Fibroblast of mammary gland (primary cell): ENCODE results near the gene S100A16.
A peak's percentile ranks its signal among the peaks of the same experiment; 100 is the strongest.
"Not testable (repeated sequence)": the region's sequence is repeated elsewhere in the genome, so short reads cannot be mapped to it uniquely, and the experiment has no call there.

Source experiments
- DNase-seq: peaks from one replicate; pipeline ENCODE4 v3.0.0-alpha.2; 2010; ENCODE audit warnings: low read depth
- H3K4me3 ChIP-seq: 2 replicates; pipeline ENCODE4 v1.5.1; 2011; ENCODE audit warnings: low read depth, mild to moderate bottlenecking, low read length, moderate library complexity; ENCODE audit not compliant: control insufficient read depth
- CTCF ChIP-seq: conservative IDR thresholded peaks from 2 replicates; pipeline ENCODE4 v1.5.1; 2011; ENCODE audit warnings: low read depth, low read length, inconsistent platforms; ENCODE audit not compliant: control insufficient read depth, insufficient read depth

Gene S100A16

GRCh38 chr1:153597206-153597605 lies 15.7 kb downstream of the S100A16 start:
- H3K4me3 ChIP-seq: no peak overlapping the region
- peak; percentile 94 for DNase-seq
- TF ChIP-seq CTCF: no peak

GRCh38 chr1:153592748-153593147 lies 20.2 kb downstream of the S100A16 start:
- DNase-seq: no peak
- no peak overlapping the region for H3K4me3 ChIP-seq
- TF ChIP-seq CTCF: no peak

GRCh38 chr1:153588482-153588881 lies 24.5 kb downstream of the S100A16 start:
- no peak for DNase-seq
- no peak for TF ChIP-seq CTCF
- H3K4me3 ChIP-seq: no peak overlapping the region

- not testable (repeated sequence) for H3K4me3 ChIP-seq
Measured at GRCh38 chr1:153588033-153588432, 24.9 kb downstream of the S100A16 start.

GRCh38 chr1:153587314-153587713 lies 25.6 kb downstream of the S100A16 start:
- H3K4me3 ChIP-seq: no peak overlapping the region
- no peak for DNase-seq
- no peak for TF ChIP-seq CTCF

More at GRCh38 chr1:153588033-153588432, 24.9 kb downstream of the S100A16 start:
- not testable (repeated sequence) for DNase-seq

- DNase-seq: no peak
- no peak overlapping the region for H3K4me3 ChIP-seq
- TF ChIP-seq CTCF: no peak
Measured at GRCh38 chr1:153586347-153586746, 26.6 kb downstream of the S100A16 start.

- H3K4me3 ChIP-seq: no peak overlapping the region
- no peak for DNase-seq
- no peak for TF ChIP-seq CTCF
Measured at GRCh38 chr1:153585006-153585405, 27.9 kb downstream of the S100A16 start.
